AG09309 (cell line): ENCODE measurements around the gene DLG1.

Source experiments
- DNase-seq: peaks from one replicate; pipeline ENCODE4 v3.0.0-alpha.2; 2010; ENCODE audit warnings: low read depth
- H3K4me3 ChIP-seq: 2 replicates; pipeline ENCODE4 v1.5.1; 2011; ENCODE audit warnings: mild to moderate bottlenecking, low read depth, low read length, moderate library complexity; ENCODE audit not compliant: control insufficient read depth
- CTCF ChIP-seq: IDR thresholded peaks from 2 replicates; pipeline ENCODE4 v1.5.1; 2011; ENCODE audit warnings: mild to moderate bottlenecking, low read depth, low read length, inconsistent platforms; ENCODE audit not compliant: insufficient read depth, control insufficient read depth; ENCODE audit errors: missing control alignments

The DLG1 gene

GRCh38 chr3:197258168-197258755 is 40.1 kb downstream of the DLG1 start:
- no peak for TF ChIP-seq CTCF
- no peak for DNase-seq
- H3K4me3 ChIP-seq = no peak overlapping the region

GRCh38 chr3:197257711-197258110 is 40.7 kb downstream of the DLG1 start:
- H3K4me3 ChIP-seq = no peak overlapping the region
- no peak for DNase-seq
- TF ChIP-seq CTCF = no peak

GRCh38 chr3:197256836-197257444 is 41.5 kb downstream of the DLG1 start:
- peak; percentile 54 for TF ChIP-seq CTCF
- H3K4me3 ChIP-seq = no peak overlapping the region
- DNase-seq = peak; percentile 18

- no peak overlapping the region for H3K4me3 ChIP-seq
- no peak for TF ChIP-seq CTCF
- no peak for DNase-seq
These were observed 42.3 kb downstream of the DLG1 start for GRCh38 chr3:197256104-197256503.

- DNase-seq = no peak
- TF ChIP-seq CTCF = no peak
- no peak overlapping the region for H3K4me3 ChIP-seq
These were observed 45.0 kb downstream of the DLG1 start for GRCh38 chr3:197253238-197253947.

- no peak for TF ChIP-seq CTCF
- DNase-seq = no peak
- no peak overlapping the region for H3K4me3 ChIP-seq
These were observed 48.9 kb downstream of the DLG1 start for GRCh38 chr3:197249542-197249941.
